Measurements from ENCODE around the gene APRT. TPM values are rescaled to one million over a fixed set of nuclear protein-coding genes. Genes with fewer than 3 reads are reported as not detected.
A peak's percentile ranks its signal among the peaks of the same experiment; 100 is the strongest.

Gene APRT
- total and polyA plus RNA-seq, 2 of the 4 experiments (the other 2 are of a cell fraction): 40.5 to 157 TPM

GRCh38 chr16:88764080-88764479 lies 47.6 kb downstream of the APRT start:
- ChIA-PET POLR2A (ENCODE audit: unreplicated experiment) (interaction anchor here (0.7 kb wide), 1 partner anchor 8 kb away, joined by 3 read pairs; no protein-coding TSS in a partner anchor), CTCF (interaction anchor here (1.0 kb wide), 1 partner anchor 27 kb away, joined by 3 read pairs; no protein-coding TSS in a partner anchor)
- Histone ChIP-seq H4K5ac (ENCODE audit: low read depth, low read length) (no peak overlapping the region), H4K20me1 (ENCODE audit: insufficient read depth, low read length) (peaks cover 100% of the 10 kb centered on the region), H2BK120ac (ENCODE audit: low read depth, low read length) (no peak overlapping the region), H3K79me1 (ENCODE audit: low read depth in 1 of 2, low read length in 2 of 2) (peaks cover 11 to 97% of the 10 kb centered on the region in 2 experiments; a peak in 3 of 4 replicates), H2AK9ac (replicated peaks; ENCODE audit: low read depth, low read length, poor library complexity) (no peak overlapping the region), H3K9ac (ENCODE audit: low read depth, low read length) (no peak overlapping the region), H3K23ac (ENCODE audit: low read depth, low read length) (no peak overlapping the region), H3K18ac (ENCODE audit: low read depth, low read length) (no peak overlapping the region), H3K27ac (ENCODE audit: insufficient read depth, low read length) (no peak overlapping the region), H2AFZ (replicated peaks; ENCODE audit: low read length, poor library complexity) (no peak overlapping the region), H2BK15ac (ENCODE audit: low read depth, low read length) (no peak overlapping the region), H3K56ac (ENCODE audit: extremely low read depth, insufficient read depth, low read length) (no peak overlapping the region), H3K4ac (ENCODE audit: low read depth, low read length) (no peak overlapping the region), H3K9me1 (ENCODE audit: insufficient read depth, low read length) (peaks cover 30% of the 10 kb centered on the region), H3K9me3 (ENCODE audit: control insufficient read depth, insufficient read depth, low read length) (no peaks in the 10 kb centered on the region), H3K4me2 (ENCODE audit: low read depth, low read length) (no peak overlapping the region), H3K4me3 (ENCODE audit: insufficient read depth, low read depth, low read length) (no peak overlapping the region), H2BK5ac (ENCODE audit: low read depth, low read length, poor library complexity, severe bottlenecking) (no peak overlapping the region), H3K4me1 (ENCODE audit: control insufficient read depth, insufficient read depth, low read length) (peaks cover 39% of the 10 kb centered on the region), H3K36me3 (ENCODE audit: control insufficient read depth, insufficient read depth, low read length) (peaks cover 8% of the 10 kb centered on the region), H3K27me3 (ENCODE audit: control insufficient read depth, insufficient read depth, low read length) (no peaks in the 10 kb centered on the region), H2BK20ac (ENCODE audit: low read depth, low read length) (no peak overlapping the region), H2AK5ac (ENCODE audit: low read depth, low read length) (0 out of 2 replicates have a peak overlapping the region, but pooled peaks have one; percentile 37), H3K14ac (replicated peaks; ENCODE audit: low read depth, low read length) (no peak overlapping the region), H4K8ac (ENCODE audit: low read depth in 2 of 2, low read length in 2 of 2) (no peak overlapping the region), H4K91ac (ENCODE audit: insufficient read depth, low read depth, low read length) (no peak overlapping the region)
- intact Hi-C loops (cut with micrococcal nuclease) (no loop called here), in situ Hi-C loops (cut with MboI; ENCODE audit: low sequenced_read_pairs) (no loop called here), dilution Hi-C loops (cut with HindIII; ENCODE audit: low sequenced_read_pairs, unreplicated experiment) (no loop called here)
- 96% methylated on average over 19 of the region's 19 CpGs; no CpG with 5 or more reads in 1 of the 2 experiments for WGBS, 2 experiments (ENCODE audit: extremely low coverage in 2 of 2, insufficient read length in 1 of 2)
- no TSS peak for BruUV-seq (replicated peaks)
- no peak for ATAC-seq (ENCODE audit: low read depth)
- TF ChIP-seq BHLHE40 (IDR thresholded peaks at IDR 0.05; ENCODE audit: low read depth, low read length) (no peak), RCOR1 (IDR thresholded peaks at IDR 0.05; ENCODE audit: insufficient replicate concordance, low read length) (no peak), MAZ (IDR thresholded peaks at IDR 0.05; ENCODE audit: borderline replicate concordance, low read depth, low read length) (no peak), CHD1 (IDR thresholded peaks at IDR 0.05; ENCODE audit: low read depth, low read length) (no peak), SMC3 (IDR thresholded peaks at IDR 0.05; ENCODE audit: low read depth, low read length) (no peak), RFX5 (IDR thresholded peaks at IDR 0.05; ENCODE audit: low read depth, low read length) (no peak)
- TF ChIP-seq, protein P1, sequence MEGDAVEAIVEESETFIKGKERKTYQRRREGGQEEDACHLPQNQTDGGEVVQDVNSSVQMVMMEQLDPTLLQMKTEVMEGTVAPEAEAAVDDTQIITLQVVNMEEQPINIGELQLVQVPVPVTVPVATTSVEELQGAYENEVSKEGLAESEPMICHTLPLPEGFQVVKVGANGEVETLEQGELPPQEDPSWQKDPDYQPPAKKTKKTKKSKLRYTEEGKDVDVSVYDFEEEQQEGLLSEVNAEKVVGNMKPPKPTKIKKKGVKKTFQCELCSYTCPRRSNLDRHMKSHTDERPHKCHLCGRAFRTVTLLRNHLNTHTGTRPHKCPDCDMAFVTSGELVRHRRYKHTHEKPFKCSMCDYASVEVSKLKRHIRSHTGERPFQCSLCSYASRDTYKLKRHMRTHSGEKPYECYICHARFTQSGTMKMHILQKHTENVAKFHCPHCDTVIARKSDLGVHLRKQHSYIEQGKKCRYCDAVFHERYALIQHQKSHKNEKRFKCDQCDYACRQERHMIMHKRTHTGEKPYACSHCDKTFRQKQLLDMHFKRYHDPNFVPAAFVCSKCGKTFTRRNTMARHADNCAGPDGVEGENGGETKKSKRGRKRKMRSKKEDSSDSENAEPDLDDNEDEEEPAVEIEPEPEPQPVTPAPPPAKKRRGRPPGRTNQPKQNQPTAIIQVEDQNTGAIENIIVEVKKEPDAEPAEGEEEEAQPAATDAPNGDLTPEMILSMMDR (conservative IDR thresholded peaks at IDR 0.05; ENCODE audit: low read depth, low read length): no peak
- TF ChIP-seq, protein P2, sequence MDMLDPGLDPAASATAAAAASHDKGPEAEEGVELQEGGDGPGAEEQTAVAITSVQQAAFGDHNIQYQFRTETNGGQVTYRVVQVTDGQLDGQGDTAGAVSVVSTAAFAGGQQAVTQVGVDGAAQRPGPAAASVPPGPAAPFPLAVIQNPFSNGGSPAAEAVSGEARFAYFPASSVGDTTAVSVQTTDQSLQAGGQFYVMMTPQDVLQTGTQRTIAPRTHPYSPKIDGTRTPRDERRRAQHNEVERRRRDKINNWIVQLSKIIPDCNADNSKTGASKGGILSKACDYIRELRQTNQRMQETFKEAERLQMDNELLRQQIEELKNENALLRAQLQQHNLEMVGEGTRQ (IDR thresholded peaks at IDR 0.05; ENCODE audit: low read depth, low read length): no peak
- no peak for DNase-seq

All from IMR-90 (cell line).